Measurements from ENCODE around the gene LONRF2. TPM values are rescaled to one million over a fixed set of nuclear protein-coding genes. Genes with fewer than 3 reads are reported as not detected.

Gene LONRF2
- polyA plus RNA-seq, 1 donor (not counting 4 experiments of a cell fraction or from before 2014, with no cell fraction given), result not detected

- Histone ChIP-seq H3K4me2 (ENCODE audit: control insufficient read depth, extremely low read depth, insufficient read depth, low read depth, low read length) (no peak overlapping the region), H3K9me3 (ENCODE audit: control insufficient read depth, low read depth, low read length) (no peaks in the 10 kb centered on the region), H3K9me1 (ENCODE audit: control insufficient read depth, extremely low read depth, insufficient read depth, low read length) (no peaks in the 10 kb centered on the region), H3K27me3 (ENCODE audit: control insufficient read depth, extremely low read depth, insufficient read depth, low read length) (no peaks in the 10 kb centered on the region), H3K9ac (ENCODE audit: control insufficient read depth, extremely low read depth, insufficient read depth, low read length) (no peak overlapping the region), H3K27ac (ENCODE audit: control insufficient read depth, insufficient read depth, low read length) (no peak overlapping the region), H3K79me2 (ENCODE audit: control insufficient read depth, insufficient read depth, low read length) (no peaks in the 10 kb centered on the region), H3K4me3 (ENCODE audit: control insufficient read depth in 2 of 3, extremely low read depth in 1 of 3, insufficient read depth in 2 of 3, low read depth in 1 of 3, low read length in 3 of 3) (no peak overlapping the region), H2AFZ (ENCODE audit: control insufficient read depth, low read length) (no peak overlapping the region), H3K4me1 (ENCODE audit: control insufficient read depth, extremely low read depth, insufficient read depth, low read length) (no peaks in the 10 kb centered on the region), H4K20me1 (ENCODE audit: control insufficient read depth, extremely low read depth, insufficient read depth, low read length) (no peaks in the 10 kb centered on the region), H3K36me3 (ENCODE audit: control insufficient read depth in 2 of 2, extremely low read depth in 1 of 2, insufficient read depth in 2 of 2, low read length in 2 of 2) (no peaks in the 10 kb centered on the region)
- TF ChIP-seq CTCF (optimal IDR thresholded peaks at IDR 0.05 in 1 of 3, IDR thresholded peaks at IDR 0.05 in 1 of 3, conservative IDR thresholded peaks at IDR 0.05 in 1 of 3; ENCODE audit: extremely low read depth in 1 of 3, insufficient read depth in 2 of 3, low read length in 3 of 3) (no peak), EZH2 (IDR thresholded peaks at IDR 0.05; ENCODE audit: low read length) (no peak)
- DNase-seq (ENCODE audit: low read depth, low spot score) (no peak), FAIRE-seq (no peak)
- dilution Hi-C loops (cut with MboI; ENCODE audit: extremely low pct_ligation_motif_present, low sequenced_read_pairs), result no loop called here
Measured at GRCh38 chr2:100273387-100273786, 48.9 kb downstream of the LONRF2 start.

GRCh38 chr2:100272841-100273329, 49.4 kb downstream of the LONRF2 start:
- FAIRE-seq (no peak), DNase-seq (ENCODE audit: low read depth, low spot score) (no peak)
- dilution Hi-C loops (cut with MboI; ENCODE audit: extremely low pct_ligation_motif_present, low sequenced_read_pairs), result no loop called here
- Histone ChIP-seq H3K27ac (ENCODE audit: control insufficient read depth, insufficient read depth, low read length) (no peak overlapping the region), H3K9me3 (ENCODE audit: control insufficient read depth, low read depth, low read length) (no peaks in the 10 kb centered on the region), H2AFZ (ENCODE audit: control insufficient read depth, low read length) (no peak overlapping the region), H3K9me1 (ENCODE audit: control insufficient read depth, extremely low read depth, insufficient read depth, low read length) (no peaks in the 10 kb centered on the region), H3K4me3 (ENCODE audit: control insufficient read depth in 2 of 3, extremely low read depth in 1 of 3, insufficient read depth in 2 of 3, low read depth in 1 of 3, low read length in 3 of 3) (no peak overlapping the region), H3K4me1 (ENCODE audit: control insufficient read depth, extremely low read depth, insufficient read depth, low read length) (no peaks in the 10 kb centered on the region), H3K79me2 (ENCODE audit: control insufficient read depth, insufficient read depth, low read length) (no peaks in the 10 kb centered on the region), H3K4me2 (ENCODE audit: control insufficient read depth, extremely low read depth, insufficient read depth, low read depth, low read length) (no peak overlapping the region), H3K36me3 (ENCODE audit: control insufficient read depth in 2 of 2, extremely low read depth in 1 of 2, insufficient read depth in 2 of 2, low read length in 2 of 2) (no peaks in the 10 kb centered on the region), H3K27me3 (ENCODE audit: control insufficient read depth, extremely low read depth, insufficient read depth, low read length) (no peaks in the 10 kb centered on the region), H3K9ac (ENCODE audit: control insufficient read depth, extremely low read depth, insufficient read depth, low read length) (no peak overlapping the region), H4K20me1 (ENCODE audit: control insufficient read depth, extremely low read depth, insufficient read depth, low read length) (no peaks in the 10 kb centered on the region)
- TF ChIP-seq EZH2 (IDR thresholded peaks at IDR 0.05; ENCODE audit: low read length), result no peak
- TF ChIP-seq CTCF (optimal IDR thresholded peaks at IDR 0.05 in 1 of 3, IDR thresholded peaks at IDR 0.05 in 1 of 3, conservative IDR thresholded peaks at IDR 0.05 in 1 of 3; ENCODE audit: extremely low read depth in 1 of 3, insufficient read depth in 2 of 3, low read length in 3 of 3), result no peak

All from keratinocyte (primary cell).